ACC112 (cell line): Measurements from ENCODE around the gene NTM.

Source experiments
- H2AFZ ChIP-seq: fragments of 200-600 bp; sonication (generic); one replicate; pipeline ENCODE4 v1.6.0; 2017; ENCODE audit warnings: antibody characterized with exemption, low read length; ENCODE audit not compliant: unreplicated experiment
- H3K27ac ChIP-seq: fragments of 200-600 bp; sonication (generic); 2 replicates; pipeline ENCODE4 v1.5.1; 2014; ENCODE audit warnings: low read depth, mild to moderate bottlenecking, antibody characterized with exemption, low read length, moderate library complexity
- H3K27me3 ChIP-seq: fragments of 200-600 bp; sonication (generic); 2 replicates; pipeline ENCODE4 v1.6.1; 2014; ENCODE audit warnings: mild to moderate bottlenecking, antibody characterized with exemption, low read length, moderate library complexity, mixed read lengths; ENCODE audit not compliant: insufficient read depth
- H3K36me3 ChIP-seq: fragments of 200-600 bp; sonication (generic); 2 replicates; pipeline ENCODE4 v1.6.1; 2016; ENCODE audit warnings: mild to moderate bottlenecking, antibody characterized with exemption, low read length, moderate library complexity, mixed read lengths; ENCODE audit not compliant: insufficient read depth
- H3K4me1 ChIP-seq: fragments of 200-600 bp; sonication (generic); one replicate; pipeline ENCODE4 v1.6.1; 2016; ENCODE audit warnings: low read length, mixed read lengths; ENCODE audit not compliant: insufficient read depth, unreplicated experiment, control insufficient read depth
- H3K4me3 ChIP-seq: fragments of 200-600 bp; sonication (generic); 2 replicates; pipeline ENCODE4 v1.5.1; 2014; ENCODE audit warnings: mild to moderate bottlenecking, low read depth, low read length
- H3K79me2 ChIP-seq: fragments of 200-600 bp; sonication (generic); one replicate; pipeline ENCODE4 v1.6.0; 2016; ENCODE audit warnings: low read length; ENCODE audit not compliant: control insufficient read depth, unreplicated experiment, insufficient read depth

The NTM gene

GRCh38 chr11:131683666-131684065, 313.3 kb downstream of the NTM start:
- no peak overlapping the region for H3K4me3 ChIP-seq
- no peaks in the 10 kb centered on the region for H3K79me2 ChIP-seq
- no peak overlapping the region for H3K27ac ChIP-seq
- no peak overlapping the region for H2AFZ ChIP-seq
- no peaks in the 10 kb centered on the region for H3K4me1 ChIP-seq
- no peaks in the 10 kb centered on the region for H3K36me3 ChIP-seq
- H3K27me3 ChIP-seq, result peaks cover 23% of the 10 kb centered on the region

- Histone ChIP-seq H3K4me1 (no peaks in the 10 kb centered on the region), H3K79me2 (no peaks in the 10 kb centered on the region), H3K4me3 (no peak overlapping the region), H3K27ac (no peak overlapping the region), H3K27me3 (peaks cover 23% of the 10 kb centered on the region), H2AFZ (no peak overlapping the region), H3K36me3 (no peaks in the 10 kb centered on the region)
Observed at GRCh38 chr11:131684111-131685060, 314.0 kb downstream of the NTM start.

- no peak overlapping the region for H3K27ac ChIP-seq
- no peaks in the 10 kb centered on the region for H3K36me3 ChIP-seq
- H2AFZ ChIP-seq, result no peak overlapping the region
- peaks cover 23% of the 10 kb centered on the region for H3K27me3 ChIP-seq
- no peaks in the 10 kb centered on the region for H3K4me1 ChIP-seq
- no peaks in the 10 kb centered on the region for H3K79me2 ChIP-seq
- H3K4me3 ChIP-seq, result no peak overlapping the region
Observed at GRCh38 chr11:131685206-131685605, 314.8 kb downstream of the NTM start.

- H3K36me3 ChIP-seq, result no peaks in the 10 kb centered on the region
- H3K4me3 ChIP-seq, result no peak overlapping the region
- H2AFZ ChIP-seq, result no peak overlapping the region
- no peaks in the 10 kb centered on the region for H3K79me2 ChIP-seq
- peaks cover 23% of the 10 kb centered on the region for H3K27me3 ChIP-seq
- H3K27ac ChIP-seq, result no peak overlapping the region
- H3K4me1 ChIP-seq, result no peaks in the 10 kb centered on the region
Observed at GRCh38 chr11:131685906-131686305, 315.5 kb downstream of the NTM start.

- Histone ChIP-seq H3K4me3 (no peak overlapping the region), H3K79me2 (no peaks in the 10 kb centered on the region), H3K36me3 (no peaks in the 10 kb centered on the region), H3K4me1 (no peaks in the 10 kb centered on the region), H3K27ac (no peak overlapping the region), H2AFZ (no peak overlapping the region), H3K27me3 (peaks cover 25% of the 10 kb centered on the region)
Observed at GRCh38 chr11:131686836-131687235, 316.4 kb downstream of the NTM start.

GRCh38 chr11:131687291-131688047, 317.1 kb downstream of the NTM start:
- Histone ChIP-seq H3K27me3 (peaks cover 26% of the 10 kb centered on the region), H3K79me2 (no peaks in the 10 kb centered on the region), H3K36me3 (no peaks in the 10 kb centered on the region), H3K4me3 (no peak overlapping the region), H3K4me1 (no peaks in the 10 kb centered on the region), H3K27ac (no peak overlapping the region), H2AFZ (no peak overlapping the region)

- H3K79me2 ChIP-seq, result no peaks in the 10 kb centered on the region
- no peak overlapping the region for H3K27ac ChIP-seq
- H3K27me3 ChIP-seq, result peaks cover 24% of the 10 kb centered on the region
- H2AFZ ChIP-seq, result peak overlapping the region; percentile 70
- H3K4me3 ChIP-seq, result peak overlapping the region; percentile 58
- H3K36me3 ChIP-seq, result no peaks in the 10 kb centered on the region
- H3K4me1 ChIP-seq, result no peaks in the 10 kb centered on the region
Observed at GRCh38 chr11:131688048-131688693, 317.8 kb downstream of the NTM start.

GRCh38 chr11:131689049-131689925, 318.9 kb downstream of the NTM start:
- Histone ChIP-seq H2AFZ (no peak overlapping the region), H3K79me2 (no peaks in the 10 kb centered on the region), H3K36me3 (no peaks in the 10 kb centered on the region), H3K4me1 (no peaks in the 10 kb centered on the region), H3K4me3 (no peak overlapping the region), H3K27me3 (peaks cover 15% of the 10 kb centered on the region), H3K27ac (no peak overlapping the region)

- H3K4me3 ChIP-seq, result no peak overlapping the region
- no peak overlapping the region for H3K27ac ChIP-seq
- H3K36me3 ChIP-seq, result no peaks in the 10 kb centered on the region
- H3K4me1 ChIP-seq, result no peaks in the 10 kb centered on the region
- no peak overlapping the region for H2AFZ ChIP-seq
- H3K79me2 ChIP-seq, result no peaks in the 10 kb centered on the region
- H3K27me3 ChIP-seq, result peaks cover 10% of the 10 kb centered on the region; the same call in 1 of the 2 replicates
Observed at GRCh38 chr11:131690362-131690761, 319.9 kb downstream of the NTM start.

- Histone ChIP-seq H2AFZ (no peak overlapping the region), H3K4me3 (no peak overlapping the region), H3K27me3 (peaks cover 7% of the 10 kb centered on the region; the same call in 1 of the 2 replicates), H3K36me3 (no peaks in the 10 kb centered on the region), H3K27ac (no peak overlapping the region), H3K4me1 (no peaks in the 10 kb centered on the region), H3K79me2 (no peaks in the 10 kb centered on the region)
Observed at GRCh38 chr11:131690776-131691175, 320.4 kb downstream of the NTM start.
